ELF-1 (cell line): ENCODE measurements around the gene PLXDC2.

ENCODE experiments used
- DNase-seq: peaks from one replicate; pipeline ENCODE4 v3.0.0-alpha.2; 2016; ENCODE audit warnings: low read depth, low spot score

Gene PLXDC2

GRCh38 chr10:19857876-19858275, 41.6 kb downstream of the PLXDC2 start:
- DNase-seq = no peak

- DNase-seq = no peak
Observed at GRCh38 chr10:19860107-19860506, 43.9 kb downstream of the PLXDC2 start.

DNA sequence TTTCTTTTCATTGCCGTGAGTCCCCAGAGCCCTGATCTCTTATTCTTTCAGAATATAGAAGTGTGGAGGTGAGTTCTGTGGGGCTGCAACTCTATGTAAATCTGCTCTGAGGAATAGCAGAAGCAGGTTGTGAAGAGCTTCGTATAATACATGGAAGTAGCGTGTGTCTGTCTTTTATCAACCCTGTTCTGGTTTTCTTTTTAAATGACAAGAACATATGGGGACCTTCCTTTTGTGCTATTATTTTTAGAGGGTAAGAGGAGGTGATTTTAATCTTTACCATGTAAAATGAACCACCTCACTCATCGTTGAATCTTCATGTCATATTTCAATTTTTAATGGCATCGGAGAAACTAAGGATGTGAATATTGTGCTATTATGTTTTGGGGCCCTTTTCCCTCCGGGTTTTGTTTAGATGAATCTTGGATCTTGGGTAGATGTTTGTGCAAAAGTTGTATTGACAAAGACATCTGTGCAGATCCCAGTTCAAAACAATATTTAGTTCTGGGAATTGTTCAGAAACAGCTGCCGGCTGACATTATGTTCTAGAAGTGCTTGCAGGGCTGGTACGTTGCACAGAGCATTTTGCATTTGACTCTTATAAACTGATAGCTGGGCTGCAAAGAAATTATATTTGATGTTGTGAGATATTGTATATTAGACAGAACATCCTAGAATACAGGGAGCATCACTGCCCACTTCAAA, 46.7 kb downstream of the PLXDC2 start:
- no peak for DNase-seq

DNA sequence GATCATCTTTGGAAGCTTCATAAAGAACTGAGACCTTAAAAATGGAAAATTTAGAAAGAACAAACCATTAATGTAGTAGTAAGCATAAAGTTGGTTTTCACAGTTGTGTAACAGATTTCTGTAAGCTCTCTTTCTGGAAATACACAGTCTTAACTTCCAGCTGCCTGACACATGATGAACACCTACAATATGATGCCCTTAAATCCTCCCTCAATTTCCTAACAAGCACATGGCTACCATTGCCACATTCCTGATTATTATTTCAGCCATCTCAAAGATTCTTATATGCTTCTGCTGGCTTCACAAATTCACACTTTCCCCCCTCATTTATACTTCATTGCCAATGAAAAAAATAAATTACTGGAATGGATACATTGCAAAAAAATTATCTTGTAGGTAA, 49.4 kb downstream of the PLXDC2 start:
- DNase-seq = no peak

DNA sequence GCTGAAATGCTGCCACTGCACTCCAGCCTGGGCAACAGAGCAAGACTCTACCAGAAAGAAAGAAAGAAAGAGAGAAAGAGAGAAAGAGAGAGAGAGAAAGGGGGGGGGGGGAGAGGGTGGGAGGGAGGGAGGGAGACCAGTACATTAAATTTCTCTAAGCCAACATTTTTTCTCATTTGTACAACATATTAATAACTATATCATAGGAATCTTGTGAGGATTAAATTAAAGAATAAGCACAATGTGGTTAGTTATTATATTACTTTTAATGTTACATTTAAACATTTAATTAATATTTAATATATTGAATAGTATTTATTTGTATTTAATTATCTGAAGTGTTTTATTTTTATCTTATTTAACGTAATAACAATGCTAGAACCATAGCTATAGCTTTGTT, 53.1 kb downstream of the PLXDC2 start:
- no peak for DNase-seq

GRCh38 chr10:19872504-19873271, 56.5 kb downstream of the PLXDC2 start:
- DNase-seq = no peak

DNA sequence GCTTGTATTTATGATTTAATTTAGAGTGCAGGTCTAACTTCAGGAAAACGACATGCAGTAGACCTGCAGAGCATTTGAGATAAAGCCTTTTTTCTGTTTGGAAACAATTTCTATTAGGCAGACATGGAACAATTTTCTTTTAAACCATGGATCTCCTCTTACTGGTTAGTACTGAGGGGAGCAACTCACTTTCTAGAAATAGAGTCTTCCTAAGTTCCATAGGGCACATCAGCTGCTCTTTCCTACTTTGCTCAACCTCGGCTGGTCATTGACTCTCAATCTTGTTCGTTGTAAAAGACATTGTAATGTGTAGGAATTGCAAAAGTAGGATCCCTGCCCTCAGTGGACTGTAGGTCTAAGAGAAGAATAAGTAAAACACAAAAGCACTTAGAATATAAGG, 58.0 kb downstream of the PLXDC2 start:
- no peak for DNase-seq

GRCh38 chr10:19874791-19875190, 58.6 kb downstream of the PLXDC2 start:
- DNase-seq = no peak

DNA sequence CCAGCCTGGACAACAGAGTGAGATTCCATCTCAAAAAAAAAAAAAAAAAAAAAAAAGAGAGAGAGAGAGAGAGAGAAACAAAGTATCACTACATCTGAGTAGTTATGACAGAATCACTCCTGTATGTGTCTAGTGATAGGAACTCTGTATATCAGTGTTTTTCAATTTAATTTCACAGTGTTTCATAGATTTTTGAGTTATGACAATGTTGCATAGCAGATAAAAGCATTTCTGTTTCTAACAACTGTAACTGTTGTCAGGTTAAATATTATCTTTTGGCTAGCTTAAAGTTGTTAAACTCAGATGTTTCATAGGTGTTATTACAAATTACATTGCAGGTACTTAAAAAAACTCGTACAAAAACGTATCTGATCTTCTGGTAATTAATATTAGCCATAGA, 60.3 kb downstream of the PLXDC2 start:
- DNase-seq = no peak

GRCh38 chr10:19877466-19878255, 61.4 kb downstream of the PLXDC2 start:
- no peak for DNase-seq

DNA sequence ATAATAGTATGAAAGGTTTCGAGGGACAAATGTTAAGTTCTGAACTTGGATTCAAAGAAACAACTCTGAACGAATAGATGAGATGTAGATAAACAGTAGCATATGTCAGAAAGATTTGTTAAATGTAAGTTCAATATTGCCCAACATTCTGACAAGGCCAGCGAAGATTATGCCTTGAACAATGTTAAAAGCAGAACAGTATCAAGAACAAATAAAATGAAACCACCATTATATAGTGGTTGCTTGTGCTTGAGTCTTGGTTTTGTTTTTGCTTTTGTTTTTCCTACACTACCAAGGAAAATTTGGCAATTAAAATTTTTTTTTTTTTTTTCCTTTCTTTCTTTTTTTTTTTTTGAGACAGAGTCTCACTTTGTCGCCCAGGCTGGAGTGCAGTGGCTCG, 66.4 kb downstream of the PLXDC2 start:
- no peak for DNase-seq

DNA sequence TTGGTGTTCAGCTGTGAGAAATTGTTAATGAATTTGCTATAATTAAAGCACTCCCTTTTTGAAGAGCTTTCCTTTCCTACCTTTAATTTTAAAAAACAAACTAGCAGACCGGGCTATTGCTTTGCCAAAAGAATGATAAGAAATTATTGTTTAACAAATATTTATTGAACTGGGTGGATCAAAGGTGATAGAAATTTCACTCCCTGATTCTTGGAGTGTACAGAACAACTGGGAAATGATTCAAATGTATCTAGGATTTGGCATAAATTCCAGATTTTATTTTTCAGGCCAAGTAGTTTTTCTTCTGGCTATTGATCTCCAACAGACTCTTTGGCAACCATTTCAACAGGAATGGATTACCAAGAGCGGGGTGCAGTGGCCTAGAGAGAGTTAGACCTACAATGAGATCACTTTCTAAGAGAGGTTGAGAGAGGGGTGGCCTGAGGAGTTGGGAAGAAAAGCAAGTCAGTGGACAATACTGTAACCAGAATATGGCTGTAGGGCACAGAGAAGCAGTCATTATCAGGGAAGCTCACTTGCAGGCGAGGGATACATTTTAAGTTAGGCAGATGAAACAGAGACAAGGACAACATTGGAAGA, 71.9 kb downstream of the PLXDC2 start:
- no peak for DNase-seq

DNA sequence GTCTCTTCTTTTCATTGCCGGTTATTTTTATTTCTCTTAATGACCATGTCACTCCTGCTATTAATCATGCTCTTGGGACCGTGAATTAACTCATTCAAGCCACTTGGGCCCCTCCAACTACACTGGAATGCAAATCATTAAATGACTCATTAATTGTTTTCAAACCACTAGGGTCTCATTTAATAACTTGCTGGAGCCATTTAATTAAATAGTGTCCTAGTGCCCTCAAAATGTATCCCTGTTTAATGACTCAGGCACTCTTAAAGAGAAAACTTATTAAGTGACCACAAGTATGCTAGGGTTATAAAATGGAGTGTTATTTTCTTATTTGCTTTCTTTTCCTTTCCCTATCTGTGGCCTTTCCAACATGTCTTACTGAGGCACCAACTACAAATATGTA, 73.0 kb downstream of the PLXDC2 start:
- DNase-seq = no peak

GRCh38 chr10:19891429-19891828, 75.2 kb downstream of the PLXDC2 start:
- DNase-seq = no peak

DNA sequence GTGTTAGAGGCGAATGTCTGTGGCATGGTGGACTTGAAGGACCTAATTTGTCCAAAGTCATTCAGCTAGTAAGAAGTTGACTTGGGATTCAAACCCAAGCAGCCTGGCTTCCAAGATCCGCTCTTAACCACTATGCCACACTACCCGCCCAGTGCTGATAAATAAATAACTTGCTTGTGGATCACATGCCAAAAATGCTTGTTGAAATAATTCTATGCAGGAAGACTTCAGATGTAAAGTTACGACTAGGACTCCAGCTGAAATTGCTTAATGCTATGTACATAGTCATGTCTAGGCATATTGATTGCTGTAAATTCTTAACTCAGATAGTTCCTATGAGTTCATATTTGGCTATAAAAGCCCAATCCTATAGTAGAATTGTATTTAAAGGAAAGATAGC, 76.0 kb downstream of the PLXDC2 start:
- DNase-seq = no peak

GRCh38 chr10:19892677-19893076, 76.4 kb downstream of the PLXDC2 start:
- DNase-seq = no peak

- DNase-seq = no peak
Observed at GRCh38 chr10:19895500-19895899, 79.3 kb downstream of the PLXDC2 start.

GRCh38 chr10:19902456-19902855, 86.2 kb downstream of the PLXDC2 start:
- DNase-seq = no peak

- no peak for DNase-seq
Observed at GRCh38 chr10:19904202-19904661, 88.0 kb downstream of the PLXDC2 start.

DNA sequence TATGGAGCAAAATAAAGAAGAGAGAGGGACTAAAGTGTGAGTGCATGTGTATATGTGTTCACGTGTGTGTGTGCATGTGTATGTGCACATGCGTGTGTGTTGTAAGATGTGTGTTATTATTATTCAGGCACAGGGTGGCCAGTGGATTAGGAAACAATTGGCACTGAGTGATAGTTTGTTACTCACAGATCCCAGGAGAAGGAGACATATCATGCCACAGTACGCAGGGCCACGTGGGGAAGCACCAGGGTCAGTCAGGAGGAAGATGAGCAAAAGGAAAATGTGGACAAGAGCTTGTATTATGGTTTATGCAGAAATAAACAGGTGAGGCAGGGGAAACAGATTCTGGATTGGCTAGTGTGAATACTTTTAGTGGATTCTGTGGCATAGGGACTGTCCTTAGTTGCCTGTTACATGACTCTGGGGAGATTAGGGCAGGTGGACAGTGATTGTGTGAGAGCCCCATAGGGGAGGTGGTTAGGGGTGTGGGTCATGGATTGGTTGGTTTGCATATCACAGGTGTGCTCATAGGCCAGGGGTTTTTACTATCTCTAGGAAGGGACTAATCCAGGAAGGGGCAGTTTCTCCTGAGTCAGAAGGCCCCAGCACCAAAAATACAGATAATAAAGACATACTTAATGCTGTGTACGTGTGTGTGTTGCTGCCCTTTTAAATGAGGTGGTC, 90.0 kb downstream of the PLXDC2 start:
- DNase-seq = no peak

GRCh38 chr10:19908991-19909696, 92.9 kb downstream of the PLXDC2 start:
- no peak for DNase-seq
